GM10248 (cell line): Measurements from ENCODE around the gene MBD3.

Experiments
- CTCF ChIA-PET: fragments of 300-600 bp; sonication (Branson Sonifier 250); formaldehyde crosslinking; extraction: SDS; loops from one replicate; lab custom pipeline; 2021; ENCODE audit warnings: antibody characterized with exemption; lab: Yijun Ruan, JAX
- POLR2A ChIA-PET: fragments of 350-650 bp; sonication (Branson Sonifier 250); formaldehyde crosslinking; extraction: SDS; loops from one replicate; lab custom pipeline; 2020; ENCODE audit warnings: antibody characterized with exemption; lab: Yijun Ruan, JAX
- DNase-seq: peaks from one replicate; pipeline ENCODE4 v3.0.0; 2012; ENCODE audit errors: extremely low spot score
- TF ChIP-seq, protein P1 (sequence below): IDR thresholded peaks from 2 replicates; pipeline ENCODE4 v1.5.1; 2012; ENCODE audit warnings: mild to moderate bottlenecking, low read depth; ENCODE audit errors: extremely low read depth, missing control alignments, control extremely low read depth

The MBD3 gene

DNA sequence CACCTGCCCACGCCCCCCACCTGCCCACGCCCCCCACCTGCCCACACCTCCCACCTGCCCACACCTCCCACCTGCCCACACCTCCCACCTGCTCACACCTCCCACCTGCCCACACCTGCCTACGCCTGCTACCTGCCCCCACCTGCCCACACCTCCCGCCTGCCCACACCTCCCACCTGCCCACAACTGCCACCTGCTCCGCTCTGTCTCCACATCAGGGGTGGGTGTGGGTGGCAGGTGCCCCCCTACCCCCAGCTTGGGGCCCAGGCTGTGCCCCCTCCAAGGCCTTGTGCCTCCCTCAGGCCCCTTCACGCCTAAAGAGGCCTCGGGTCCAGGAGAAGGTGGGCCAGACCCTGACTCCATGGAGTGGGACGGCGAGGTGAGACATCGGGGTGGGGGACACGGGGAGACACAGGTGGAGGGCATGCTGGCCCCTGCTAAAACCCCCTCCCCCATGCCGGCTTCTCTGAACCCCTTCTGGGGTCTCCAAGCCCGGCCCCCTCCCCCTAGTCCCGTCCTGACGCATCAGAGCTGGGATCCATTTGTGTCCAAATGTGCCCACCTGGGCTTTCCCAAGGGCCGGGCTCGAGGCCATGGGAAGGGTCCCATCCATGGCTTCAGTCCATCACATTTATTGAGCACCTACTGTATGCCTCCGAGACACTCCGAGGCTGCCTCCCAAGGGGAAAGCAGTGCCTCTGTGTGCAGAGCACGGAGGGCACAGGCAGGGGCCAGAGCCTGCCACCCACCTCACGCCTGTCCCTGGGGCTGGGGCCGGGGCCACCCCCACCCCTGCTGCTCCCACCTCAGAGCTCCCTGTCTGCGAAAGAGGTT, 63.9 kb downstream of the MBD3 start:
- ChIA-PET CTCF (no interaction called here), POLR2A (no interaction called here)
- DNase-seq = no peak
- TF ChIP-seq, protein P1, sequence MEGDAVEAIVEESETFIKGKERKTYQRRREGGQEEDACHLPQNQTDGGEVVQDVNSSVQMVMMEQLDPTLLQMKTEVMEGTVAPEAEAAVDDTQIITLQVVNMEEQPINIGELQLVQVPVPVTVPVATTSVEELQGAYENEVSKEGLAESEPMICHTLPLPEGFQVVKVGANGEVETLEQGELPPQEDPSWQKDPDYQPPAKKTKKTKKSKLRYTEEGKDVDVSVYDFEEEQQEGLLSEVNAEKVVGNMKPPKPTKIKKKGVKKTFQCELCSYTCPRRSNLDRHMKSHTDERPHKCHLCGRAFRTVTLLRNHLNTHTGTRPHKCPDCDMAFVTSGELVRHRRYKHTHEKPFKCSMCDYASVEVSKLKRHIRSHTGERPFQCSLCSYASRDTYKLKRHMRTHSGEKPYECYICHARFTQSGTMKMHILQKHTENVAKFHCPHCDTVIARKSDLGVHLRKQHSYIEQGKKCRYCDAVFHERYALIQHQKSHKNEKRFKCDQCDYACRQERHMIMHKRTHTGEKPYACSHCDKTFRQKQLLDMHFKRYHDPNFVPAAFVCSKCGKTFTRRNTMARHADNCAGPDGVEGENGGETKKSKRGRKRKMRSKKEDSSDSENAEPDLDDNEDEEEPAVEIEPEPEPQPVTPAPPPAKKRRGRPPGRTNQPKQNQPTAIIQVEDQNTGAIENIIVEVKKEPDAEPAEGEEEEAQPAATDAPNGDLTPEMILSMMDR = no peak

GRCh38 chr19:1527650-1528309, 64.9 kb downstream of the MBD3 start:
- POLR2A ChIA-PET = interaction anchor here (0.6 kb wide), 1 partner anchor 8 kb away, joined by 3 read pairs; no protein-coding TSS in a partner anchor
- no peak for DNase-seq
- TF ChIP-seq, protein P1 = no peak
- CTCF ChIA-PET = interaction anchor here (0.5 to 1.1 kb wide), 2 partner anchors 18 to 156 kb away, joined by 3 to 4 read pairs; no protein-coding TSS in a partner anchor

DNA sequence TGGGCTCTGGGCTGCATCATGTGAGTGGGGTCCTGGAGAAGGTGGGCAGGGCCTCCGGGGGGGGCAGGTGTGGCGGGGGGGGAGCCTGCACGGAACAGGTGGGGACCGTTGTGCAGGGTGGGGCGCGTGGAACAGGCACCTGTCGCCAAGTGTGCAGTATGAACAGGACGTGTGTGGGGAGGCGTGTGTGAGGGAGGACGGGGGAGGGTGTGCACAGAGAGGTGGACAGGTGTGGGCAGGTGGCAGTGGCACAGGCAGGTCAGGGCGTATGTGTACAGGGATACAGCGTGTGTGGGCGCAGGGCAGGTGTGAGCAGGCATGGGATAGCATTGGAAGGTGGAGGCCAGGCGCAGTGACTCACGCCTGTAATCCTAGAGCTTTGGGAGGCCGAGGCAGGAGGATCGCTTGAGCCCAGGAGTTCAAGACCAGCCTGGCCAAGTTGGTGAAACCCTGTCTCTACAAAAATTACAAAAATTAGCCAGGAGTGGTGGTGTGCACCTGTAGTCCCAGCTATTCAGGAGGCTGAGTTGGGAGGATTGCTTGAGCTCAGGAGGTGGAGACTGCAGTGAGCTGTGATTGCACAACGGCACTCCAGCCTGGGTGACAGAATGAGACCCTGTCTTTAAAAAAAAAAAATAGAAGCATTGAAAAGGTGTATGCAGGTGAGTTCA, 65.6 kb downstream of the MBD3 start:
- no peak for DNase-seq
- CTCF ChIA-PET = interaction anchor here (1.1 kb wide), 1 partner anchor 19 kb away, joined by 3 read pairs; no protein-coding TSS in a partner anchor
- TF ChIP-seq, protein P1 = no peak
- POLR2A ChIA-PET = interaction anchor here (0.6 to 1.1 kb wide), 2 partner anchors 9 to 145 kb away, joined by 3 read pairs; no protein-coding TSS in a partner anchor

GRCh38 chr19:1526066-1526778, 66.4 kb downstream of the MBD3 start:
- TF ChIP-seq, protein P1 = no peak
- ChIA-PET CTCF (interaction anchor here (1.4 kb wide), 1 partner anchor 20 kb away, joined by 6 read pairs; no protein-coding TSS in a partner anchor), POLR2A (interaction anchor here (1.1 kb wide), 1 partner anchor 146 kb away, joined by 3 read pairs; no protein-coding TSS in a partner anchor)
- DNase-seq = no peak

- CTCF ChIA-PET = interaction anchor here (1.4 kb wide), 1 partner anchor 21 kb away, joined by 6 read pairs; no protein-coding TSS in a partner anchor
These were observed 67.3 kb downstream of the MBD3 start for GRCh38 chr19:1525343-1525742.

More at GRCh38 chr19:1525343-1525742, 67.3 kb downstream of the MBD3 start:
- POLR2A ChIA-PET = no interaction called here
- no peak for DNase-seq
- TF ChIP-seq, protein P1 = no peak
